GM19467 (cell line): ENCODE measurements around the gene LPP.

ENCODE experiments used
- ATAC-seq: cut with Tn5 transposase; IDR thresholded peaks from one replicate; pipeline ENCODE4 v1.9.1; 2021; ENCODE audit warnings: mild to moderate bottlenecking, moderate library complexity; ENCODE audit not compliant: unreplicated experiment

Gene LPP

GRCh38 chr3:188270423-188270972 is 116.5 kb downstream of the LPP start:
- no peak for ATAC-seq

- no peak for ATAC-seq
Observed at GRCh38 chr3:188271226-188271914, 117.4 kb downstream of the LPP start.

- no peak for ATAC-seq
Observed at GRCh38 chr3:188272481-188273372, 118.8 kb downstream of the LPP start.

- ATAC-seq, result no peak
Observed at GRCh38 chr3:188274249-188274915, 120.4 kb downstream of the LPP start.

GRCh38 chr3:188276375-188276774 is 122.4 kb downstream of the LPP start:
- ATAC-seq, result no peak

GRCh38 chr3:188278717-188279324 is 124.9 kb downstream of the LPP start:
- ATAC-seq, result no peak

GRCh38 chr3:188279502-188280335 is 125.8 kb downstream of the LPP start:
- ATAC-seq, result no peak

GRCh38 chr3:188280627-188281026 is 126.7 kb downstream of the LPP start:
- ATAC-seq, result no peak

- ATAC-seq, result no peak
Observed at GRCh38 chr3:188282871-188283270, 128.9 kb downstream of the LPP start.

GRCh38 chr3:188283347-188283746 is 129.4 kb downstream of the LPP start:
- ATAC-seq, result no peak

GRCh38 chr3:188284455-188285212 is 130.7 kb downstream of the LPP start:
- no peak for ATAC-seq

GRCh38 chr3:188286087-188286513 is 132.1 kb downstream of the LPP start:
- no peak for ATAC-seq

- no peak for ATAC-seq
Observed at GRCh38 chr3:188287339-188287738, 133.4 kb downstream of the LPP start.

GRCh38 chr3:188287762-188288505 is 134.0 kb downstream of the LPP start:
- no peak for ATAC-seq

- no peak for ATAC-seq
Observed at GRCh38 chr3:188292251-188292650, 138.3 kb downstream of the LPP start.

- no peak for ATAC-seq
Observed at GRCh38 chr3:188292827-188293226, 138.9 kb downstream of the LPP start.

GRCh38 chr3:188294113-188294512 is 140.2 kb downstream of the LPP start:
- ATAC-seq, result no peak

GRCh38 chr3:188294823-188295487 is 141.0 kb downstream of the LPP start:
- ATAC-seq, result no peak
